CD4-positive, alpha-beta T cell treated with Interleukin-4 for 1 hour (primary cell): ENCODE measurements around the gene TUFT1.
A peak's percentile ranks its signal among the peaks of the same experiment; 100 is the strongest.

Experiments
- DNase-seq, 2 donors: peaks; one replicate each; pipeline ENCODE4 v3.0.0-alpha.2; 2020 to 2022

Gene TUFT1, protein sequence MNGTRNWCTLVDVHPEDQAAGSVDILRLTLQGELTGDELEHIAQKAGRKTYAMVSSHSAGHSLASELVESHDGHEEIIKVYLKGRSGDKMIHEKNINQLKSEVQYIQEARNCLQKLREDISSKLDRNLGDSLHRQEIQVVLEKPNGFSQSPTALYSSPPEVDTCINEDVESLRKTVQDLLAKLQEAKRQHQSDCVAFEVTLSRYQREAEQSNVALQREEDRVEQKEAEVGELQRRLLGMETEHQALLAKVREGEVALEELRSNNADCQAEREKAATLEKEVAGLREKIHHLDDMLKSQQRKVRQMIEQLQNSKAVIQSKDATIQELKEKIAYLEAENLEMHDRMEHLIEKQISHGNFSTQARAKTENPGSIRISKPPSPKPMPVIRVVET

DNA sequence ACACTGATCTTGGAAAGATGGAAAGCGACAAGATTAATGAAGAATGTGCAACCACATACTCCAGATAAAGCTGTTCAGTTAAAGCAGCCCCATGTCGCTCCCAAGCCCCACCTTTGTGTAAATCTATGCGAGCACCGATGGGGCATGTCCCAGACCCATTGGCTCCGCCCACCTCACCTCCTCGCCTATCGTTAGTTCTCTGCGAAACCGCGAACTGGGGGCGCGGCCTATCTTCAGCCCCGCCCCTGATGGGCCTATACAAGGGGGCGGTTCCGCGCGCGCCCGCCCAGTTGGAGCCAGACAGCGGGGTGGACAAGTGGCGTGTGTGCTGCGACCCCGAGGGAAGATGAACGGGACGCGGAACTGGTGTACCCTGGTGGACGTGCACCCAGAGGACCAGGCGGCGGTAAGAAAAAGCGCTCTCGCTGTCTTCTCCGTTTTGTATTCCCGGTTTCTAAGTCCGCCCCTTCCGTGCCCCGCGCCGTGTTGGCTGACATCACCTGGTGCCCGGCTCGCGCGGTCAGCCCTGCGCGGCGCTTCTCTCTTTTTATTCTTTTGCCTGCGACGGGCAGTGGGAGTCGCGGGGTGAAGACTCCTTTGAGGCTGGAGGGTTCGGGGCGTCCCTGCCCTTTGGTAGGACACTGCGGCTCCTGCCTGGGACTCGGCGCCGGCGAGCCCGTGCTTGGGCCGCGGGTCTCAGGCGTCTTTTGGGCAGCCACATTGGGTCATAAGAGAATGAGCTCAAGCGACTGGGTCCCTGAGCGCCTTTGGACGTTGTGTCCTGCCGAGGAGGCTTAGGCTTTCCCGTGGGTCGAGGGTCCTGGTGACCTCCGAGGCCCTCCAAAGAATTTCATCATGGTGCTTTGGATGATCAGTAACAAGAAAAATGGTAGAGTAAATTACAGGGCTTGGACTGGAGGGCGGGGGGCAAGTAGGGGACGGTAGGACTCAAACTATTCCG, at the start of gene TUFT1:
TUFT1 (plus strand) TSS at position 289 of the 961 bp plus-strand sequence; CDS start at position 347, 58 bp downstream.
- peak; percentile 95 for DNase-seq

- no peak for DNase-seq
Observed at GRCh38 chr1:151491641-151492040, 48.5 kb upstream of the TUFT1 start.

DNA sequence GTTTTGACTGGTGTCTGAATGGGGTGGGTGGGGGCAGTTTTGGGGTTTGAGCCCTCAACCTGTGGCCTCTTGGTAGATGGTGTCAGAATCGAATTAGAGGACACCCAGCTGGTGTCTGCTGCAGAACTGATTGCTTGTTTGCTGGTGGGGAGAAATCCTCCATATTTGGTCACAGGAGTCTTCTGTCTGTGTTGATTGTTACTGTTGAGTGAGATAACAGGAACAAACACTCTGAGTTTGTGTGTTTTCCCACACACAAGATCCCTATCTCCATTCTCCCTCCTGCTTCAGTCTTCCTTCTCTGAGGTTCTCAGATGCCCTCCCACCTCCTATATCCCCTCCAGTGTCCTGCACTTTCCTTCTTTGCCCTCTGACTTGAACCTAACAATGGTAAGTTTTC, 48.0 kb upstream of the TUFT1 start:
- no peak for DNase-seq

DNA sequence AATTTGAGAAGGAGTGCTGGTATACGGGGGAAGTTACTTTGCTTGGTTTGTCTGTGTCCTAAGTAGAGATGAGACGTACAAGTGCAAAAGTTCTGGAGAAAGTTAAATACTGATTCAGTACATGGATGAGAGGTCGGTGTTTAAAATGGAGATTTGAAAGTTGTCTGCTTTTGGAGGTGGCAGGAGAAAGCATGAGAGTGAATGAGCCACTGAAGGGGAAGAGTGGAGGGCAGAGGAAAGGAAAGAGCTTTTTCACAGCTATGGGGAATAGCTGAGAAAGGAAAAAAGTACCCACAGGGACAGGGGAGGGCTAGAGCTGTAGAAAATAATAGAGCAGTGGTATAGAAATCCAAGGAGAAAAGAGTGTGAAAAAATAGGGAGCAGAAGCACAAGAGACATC, 47.1 kb upstream of the TUFT1 start:
- DNase-seq: no peak

DNA sequence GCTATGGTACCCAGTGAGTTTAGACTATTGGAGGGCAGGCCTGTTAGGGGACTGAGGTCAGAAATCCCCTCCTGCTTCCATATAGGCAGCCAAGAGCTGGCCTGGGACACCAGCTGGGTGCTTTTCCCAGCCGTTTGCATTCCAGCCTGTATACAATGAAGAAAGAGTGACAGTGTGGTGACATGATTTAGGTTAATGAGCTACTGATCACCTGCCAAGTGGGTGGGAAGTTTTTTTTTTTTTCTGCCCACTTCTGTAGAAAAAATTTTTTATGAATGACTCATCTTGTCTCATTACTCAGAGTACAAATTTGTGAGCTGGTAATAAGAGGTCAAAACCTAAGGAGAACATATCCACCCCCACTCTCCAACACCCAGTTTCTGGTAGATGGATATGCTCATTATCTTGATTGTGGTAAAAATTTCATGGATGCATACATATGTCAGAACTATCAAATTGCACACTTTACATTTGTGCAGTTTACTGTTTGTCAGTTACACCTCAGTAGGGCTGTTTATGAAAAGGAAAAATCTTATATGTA, 45.3 kb upstream of the TUFT1 start:
- DNase-seq: no peak

DNA sequence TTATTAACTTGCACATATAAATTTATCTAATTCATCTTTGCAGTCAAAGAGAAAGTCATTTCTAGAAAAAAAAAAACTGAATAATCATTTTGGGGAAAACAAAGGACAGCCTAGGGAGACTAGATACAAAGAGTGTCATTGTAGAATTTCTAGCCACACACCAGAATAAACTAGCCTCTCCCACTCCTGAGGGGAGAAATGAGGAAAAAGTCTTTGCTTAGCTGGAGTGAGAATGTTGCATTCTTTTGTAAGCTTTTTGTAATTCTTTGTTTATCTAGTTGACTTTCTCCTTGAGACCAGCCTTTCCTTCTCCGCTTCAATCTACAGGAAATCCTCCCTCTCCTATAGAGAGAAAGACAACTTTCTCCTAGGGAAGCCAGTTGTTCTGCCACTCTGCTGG, 44.8 kb upstream of the TUFT1 start:
- DNase-seq: no peak

GRCh38 chr1:151499365-151499764, 40.7 kb upstream of the TUFT1 start:
- DNase-seq: no peak

DNA sequence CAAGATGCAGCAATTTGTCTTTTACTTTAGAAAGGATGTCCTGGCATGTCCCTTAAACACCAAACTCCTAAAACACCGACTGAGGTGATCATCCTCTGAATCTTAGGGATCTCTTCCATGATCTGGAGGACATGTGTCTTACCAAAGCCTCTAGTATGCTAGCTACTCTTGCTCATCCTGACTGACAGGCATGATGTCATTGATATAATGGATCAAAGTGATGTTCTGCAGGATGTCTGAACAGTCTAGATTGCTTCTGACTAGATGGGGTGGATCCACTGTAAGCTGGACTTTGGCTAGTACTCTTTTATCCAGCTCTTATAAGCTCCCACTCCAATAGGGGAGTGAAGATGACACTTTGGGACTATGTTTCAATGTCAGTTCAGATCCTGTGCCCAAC, 40.2 kb upstream of the TUFT1 start:
- DNase-seq: no peak

DNA sequence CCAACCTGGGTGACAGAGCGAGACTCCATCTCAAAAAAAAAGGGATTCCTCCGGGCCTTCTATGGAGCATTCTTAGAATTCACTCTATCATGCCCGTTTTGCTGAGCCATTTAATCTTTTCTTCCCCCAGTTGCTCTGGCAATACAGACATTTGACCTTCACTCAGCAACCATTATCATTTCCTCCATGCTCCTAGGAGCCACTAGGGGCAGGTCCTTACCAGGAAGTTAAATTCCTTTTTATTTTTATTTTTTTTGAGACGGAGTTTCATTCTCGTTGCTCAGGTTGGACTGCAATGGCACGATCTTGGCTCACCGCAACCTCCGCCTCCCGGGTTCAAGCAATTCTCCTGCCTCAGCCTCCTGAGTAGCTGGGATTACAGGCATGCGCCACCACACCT, 38.6 kb upstream of the TUFT1 start:
- DNase-seq: no peak

- no peak for DNase-seq
Observed at GRCh38 chr1:151502035-151502700, 37.9 kb upstream of the TUFT1 start.

- no peak for DNase-seq
Observed at GRCh38 chr1:151502859-151503780, 37.0 kb upstream of the TUFT1 start.

DNA sequence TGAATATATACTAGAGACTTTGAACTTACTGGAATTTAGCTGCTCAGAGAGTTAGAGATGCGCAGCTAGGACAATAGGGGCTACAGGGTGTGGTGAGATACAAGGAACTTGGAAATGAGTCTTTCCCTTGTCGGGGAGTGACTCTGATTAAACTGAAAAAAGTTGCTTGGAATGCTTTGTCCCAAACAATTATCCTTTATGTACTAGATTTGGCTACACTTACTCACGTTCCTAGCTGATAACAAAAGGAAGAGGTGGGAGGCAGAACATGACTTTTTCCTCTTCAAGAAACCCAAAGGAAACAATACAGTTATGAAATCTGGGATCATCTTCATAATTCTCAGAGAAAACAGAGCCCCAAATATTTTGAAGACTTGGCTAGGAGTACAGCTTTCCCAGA, 35.9 kb upstream of the TUFT1 start:
- no peak for DNase-seq

DNA sequence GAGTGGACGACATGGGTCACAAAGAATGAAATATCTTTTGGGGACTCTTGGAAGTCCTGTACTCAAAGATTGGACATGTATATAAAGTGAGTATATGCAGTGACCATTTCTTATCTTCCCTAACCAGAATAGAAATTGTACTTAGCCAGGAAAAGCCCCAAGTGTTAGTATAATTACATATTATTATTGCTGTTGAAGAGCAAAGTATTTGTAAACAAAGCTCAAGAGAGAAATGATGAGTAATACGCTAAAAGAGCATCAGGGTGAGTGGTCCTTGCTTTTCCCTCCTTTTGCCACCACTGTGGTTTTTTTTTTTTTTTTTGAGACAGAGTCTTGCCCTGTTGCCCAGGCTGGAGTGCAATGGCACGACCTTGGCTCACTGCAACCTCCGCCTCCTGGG, 35.4 kb upstream of the TUFT1 start:
- DNase-seq: no peak

- DNase-seq: no peak
Observed at GRCh38 chr1:151508833-151509232, 31.3 kb upstream of the TUFT1 start.

DNA sequence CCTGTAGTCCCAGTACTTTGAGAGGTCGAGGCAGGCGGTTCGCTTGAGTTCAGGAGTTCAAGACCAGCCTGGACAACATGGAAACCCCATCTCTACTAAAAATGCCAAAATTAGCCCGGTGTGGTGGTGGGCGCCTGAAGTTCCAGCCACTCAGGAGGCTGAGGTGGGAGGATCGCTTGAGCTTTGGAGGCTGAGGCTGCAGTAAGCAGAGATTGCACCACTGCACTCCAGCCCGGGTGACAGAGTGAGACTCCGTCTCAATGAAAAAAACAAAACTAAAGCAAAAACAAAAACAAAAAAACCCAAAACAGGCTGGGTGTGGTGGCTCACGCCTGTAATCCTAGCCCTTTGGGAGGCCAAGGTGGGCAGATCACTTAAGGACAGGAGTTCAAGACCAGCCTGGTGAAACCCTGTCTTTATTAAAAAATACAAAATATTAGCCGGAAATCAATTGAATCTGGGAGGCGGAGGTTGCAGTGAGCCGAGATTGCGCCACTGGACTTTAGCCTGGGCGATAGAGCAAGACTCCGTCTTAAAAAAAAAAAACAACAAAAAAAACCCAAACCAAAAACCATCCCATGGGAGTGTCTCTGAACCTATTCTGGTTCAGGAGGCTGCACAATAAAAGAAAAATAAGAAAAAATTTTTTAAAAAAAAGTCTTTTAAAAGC, 30.6 kb upstream of the TUFT1 start:
- DNase-seq: no peak

DNA sequence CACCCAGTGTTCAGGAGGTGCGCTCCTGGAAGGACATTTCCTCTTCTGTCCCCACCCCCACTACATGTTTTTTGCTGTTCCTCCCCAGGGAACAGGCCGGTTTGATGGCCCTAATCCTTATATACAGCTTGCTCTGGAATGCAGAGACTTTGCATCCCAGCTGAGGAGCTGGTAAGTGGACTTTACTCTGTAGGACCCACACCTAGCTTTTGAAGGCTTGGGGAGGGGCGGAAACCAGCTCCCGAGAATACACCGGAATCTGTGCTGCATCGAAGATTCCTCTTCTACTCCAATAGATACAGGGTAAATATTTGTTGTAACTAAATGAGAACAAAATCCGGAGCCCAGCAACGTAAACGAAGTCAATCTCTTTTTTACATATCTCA, 30.1 kb upstream of the TUFT1 start:
- no peak for DNase-seq

GRCh38 chr1:151510614-151510956, 29.5 kb upstream of the TUFT1 start:
- no peak for DNase-seq

- DNase-seq: peak; percentile 92 to 93
Observed at GRCh38 chr1:151510957-151511635, 29.0 kb upstream of the TUFT1 start, which contains the start of gene CGN. Gene CGN, plus strand, starts transcription at chr1:151511387. Its CDS starts 7,133 bp downstream, at chr1:151518520.

DNA sequence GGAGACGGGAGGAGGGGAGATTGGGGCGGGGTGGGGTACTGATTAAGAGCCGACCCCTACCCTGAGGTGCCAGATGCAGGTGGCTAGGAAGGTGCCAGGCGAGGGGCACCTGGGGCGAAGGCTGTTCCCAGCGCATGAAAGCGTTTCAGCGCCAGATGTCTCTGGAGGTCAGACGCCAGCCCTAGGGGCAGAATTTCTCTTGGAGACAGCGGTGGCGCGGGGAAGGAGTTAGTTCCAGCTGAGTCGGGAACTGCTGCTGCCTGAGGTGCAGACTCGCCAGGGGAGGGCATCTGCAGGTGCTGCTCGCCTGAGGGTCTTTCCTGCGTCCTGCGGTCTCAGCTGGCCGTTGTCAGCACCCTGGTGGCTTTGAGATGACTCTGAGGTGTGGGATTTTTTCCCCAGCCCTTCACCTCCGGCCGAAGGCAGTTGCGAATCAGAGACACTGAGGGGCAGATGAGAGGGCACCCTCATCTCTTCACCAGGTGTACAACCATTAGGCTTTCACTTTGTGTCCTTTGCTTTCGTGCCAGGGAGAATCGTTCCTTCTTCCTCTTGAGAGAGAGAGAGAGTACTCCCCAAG, 28.4 kb upstream of the TUFT1 start:
- DNase-seq: peak in 1 of 2 donors; percentile 15

GRCh38 chr1:151512326-151512725, 27.8 kb upstream of the TUFT1 start:
- no peak for DNase-seq
